AG09319 (cell line): ENCODE results near the gene PSMG4.

ENCODE experiments used
- DNase-seq: peaks from one replicate; pipeline ENCODE4 v3.0.0-alpha.2; 2010; ENCODE audit warnings: low read depth; ENCODE audit errors: extremely low read depth
- CTCF ChIP-seq: IDR thresholded peaks from 2 replicates; pipeline ENCODE4 v1.5.1; 2011; ENCODE audit warnings: low read depth, mild to moderate bottlenecking, inconsistent platforms, low read length, moderate library complexity

PSMG4 gene

GRCh38 chr6:3263096-3263495, 4.3 kb downstream of the PSMG4 start:
- no peak for DNase-seq
- no peak for TF ChIP-seq CTCF

GRCh38 chr6:3264356-3264755, 5.6 kb downstream of the PSMG4 start:
- DNase-seq: no peak
- no peak for TF ChIP-seq CTCF

- no peak for TF ChIP-seq CTCF
Measured at GRCh38 chr6:3265671-3266070, 6.9 kb downstream of the PSMG4 start.

GRCh38 chr6:3266170-3266569, 7.4 kb downstream of the PSMG4 start:
- TF ChIP-seq CTCF: no peak
- no peak for DNase-seq

More at GRCh38 chr6:3265671-3266070, 6.9 kb downstream of the PSMG4 start:
- no peak for DNase-seq

GRCh38 chr6:3267162-3267561, 8.4 kb downstream of the PSMG4 start:
- no peak for TF ChIP-seq CTCF
- no peak for DNase-seq

GRCh38 chr6:3268680-3269079, 9.9 kb downstream of the PSMG4 start:
- TF ChIP-seq CTCF: no peak
- no peak for DNase-seq

GRCh38 chr6:3269281-3269975, 10.7 kb downstream of the PSMG4 start:
- TF ChIP-seq CTCF: no peak
- no peak for DNase-seq
